Stimulated activated CD4-positive, alpha-beta T cell treated with anti-CD3 and anti-CD28 coated beads, Interleukin-12 subunit alpha, Interleukin-12 subunit beta, amount 100 ng/mL, for 24 hours (primary cell): Measurements from ENCODE around the gene GABRB2.
"Not testable (repeated sequence)": the region's sequence is repeated elsewhere in the genome, so short reads cannot be mapped to it uniquely, and the experiment has no call there.

ENCODE experiments used
- DNase-seq, 2 experiments: peaks; one replicate each; pipeline ENCODE4 v3.0.0-alpha.2; 2020; ENCODE audit warnings: low read depth in 2 of 2

Gene GABRB2

DNA sequence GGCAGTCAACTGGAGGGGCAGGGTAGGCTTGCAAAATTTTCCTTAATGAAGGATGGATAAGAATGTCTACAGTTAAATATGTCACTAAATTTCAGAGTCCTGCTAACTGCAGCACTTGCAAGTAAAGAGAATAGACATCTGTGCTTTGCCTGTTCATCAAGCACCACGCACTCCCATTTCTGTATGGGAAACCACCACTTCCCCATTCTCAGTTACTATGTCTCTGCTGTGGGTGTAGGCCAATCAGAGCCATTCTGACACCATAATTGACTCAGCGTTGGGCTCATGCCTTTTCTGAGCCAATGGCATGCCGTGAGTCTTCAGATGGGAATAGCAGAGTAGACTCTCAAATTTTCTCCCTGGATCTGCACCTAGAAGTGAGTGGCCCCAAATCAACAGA lies 247.5 kb downstream of the GABRB2 start:
- DNase-seq: no peak

DNA sequence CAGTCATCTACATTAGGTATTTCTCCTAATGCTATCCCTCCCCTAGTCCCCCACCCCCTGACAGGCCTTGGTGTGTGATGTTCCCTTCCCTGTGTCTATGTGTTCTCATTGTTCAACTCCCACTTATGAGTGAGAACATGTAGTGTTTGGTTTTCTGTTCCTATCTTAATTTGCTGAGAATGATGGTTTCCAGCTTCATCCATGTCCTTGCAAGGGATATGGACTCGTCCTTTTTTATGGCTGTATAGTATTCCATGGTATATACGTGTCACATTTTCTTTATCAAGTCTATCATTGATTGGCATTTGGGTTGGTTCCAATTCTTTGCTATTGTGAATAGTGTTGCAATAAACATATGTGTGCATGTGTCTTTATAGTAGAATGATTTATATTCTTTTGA lies 249.1 kb downstream of the GABRB2 start:
- DNase-seq: not testable (repeated sequence)

- DNase-seq: no peak
These were observed 250.7 kb downstream of the GABRB2 start for GRCh38 chr5:161295721-161296250.

DNA sequence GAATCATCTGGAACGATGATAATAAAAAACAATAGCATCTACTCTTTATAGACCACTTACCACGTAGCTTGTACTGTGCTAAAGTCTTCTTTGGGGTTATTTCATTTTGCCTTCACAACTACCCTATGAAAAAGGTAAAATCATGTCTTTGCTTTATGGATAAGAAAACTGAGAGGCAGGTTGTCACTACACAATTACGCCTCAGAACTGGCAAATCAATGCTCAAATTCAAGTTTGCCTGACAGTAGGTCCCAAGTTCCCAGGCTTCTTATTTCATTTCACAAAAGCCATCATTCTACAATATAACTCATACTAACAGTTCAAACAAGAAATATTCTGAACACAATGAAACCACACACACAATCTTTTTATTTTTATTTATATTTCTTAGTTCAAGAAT lies 258.5 kb downstream of the GABRB2 start:
- no peak for DNase-seq

DNA sequence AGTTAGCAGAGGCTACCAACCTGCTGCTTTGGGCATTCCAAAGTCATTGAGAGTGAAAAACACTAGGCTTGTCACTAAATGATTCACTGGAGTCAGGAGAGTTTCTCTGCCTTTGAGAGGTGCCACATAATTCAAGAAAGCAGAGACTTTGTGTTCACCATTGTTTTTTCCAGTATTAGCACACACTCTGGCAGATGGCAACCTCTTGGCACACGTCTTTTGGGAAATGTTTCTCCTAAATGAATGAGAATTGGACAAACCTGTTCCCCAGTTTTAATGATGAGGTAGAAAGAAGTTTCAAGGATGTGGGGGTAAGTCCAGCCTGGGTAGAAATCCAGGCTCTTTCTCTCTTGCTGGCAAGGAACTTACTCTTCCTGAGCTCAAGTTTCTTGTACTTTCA lies 259.1 kb downstream of the GABRB2 start:
- DNase-seq: no peak

DNA sequence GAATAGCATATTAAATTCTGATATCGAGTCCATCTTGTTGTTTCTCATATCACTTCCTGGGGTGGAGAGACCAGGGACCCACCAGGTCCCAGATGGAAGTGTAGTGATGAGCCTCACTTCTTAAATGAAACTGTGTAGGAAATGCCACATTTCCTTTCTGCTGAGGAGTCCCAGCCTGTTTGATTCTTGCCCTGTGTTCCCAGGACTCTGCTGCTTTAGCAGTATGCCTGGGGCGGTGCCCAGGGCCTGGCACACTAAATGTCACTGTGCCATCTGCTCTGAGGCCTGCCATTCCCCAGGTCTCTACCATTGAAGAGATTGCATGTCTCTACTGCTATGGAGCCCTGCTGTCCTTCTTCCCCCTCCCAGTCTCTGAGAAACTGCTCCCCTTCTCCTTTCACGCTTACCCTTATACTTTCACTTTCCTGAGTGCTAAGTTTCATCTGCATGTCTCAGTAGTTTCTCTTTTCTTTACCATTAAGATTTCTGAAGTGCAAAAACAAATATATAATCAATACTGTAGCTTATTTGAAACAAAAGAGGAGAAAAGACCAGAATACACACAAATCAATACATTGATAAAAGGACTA lies 260.4 kb downstream of the GABRB2 start:
- no peak for DNase-seq

GRCh38 chr5:161284445-161284844 lies 262.1 kb downstream of the GABRB2 start:
- DNase-seq: no peak

GRCh38 chr5:161283296-161283695 lies 263.2 kb downstream of the GABRB2 start:
- no peak for DNase-seq

DNA sequence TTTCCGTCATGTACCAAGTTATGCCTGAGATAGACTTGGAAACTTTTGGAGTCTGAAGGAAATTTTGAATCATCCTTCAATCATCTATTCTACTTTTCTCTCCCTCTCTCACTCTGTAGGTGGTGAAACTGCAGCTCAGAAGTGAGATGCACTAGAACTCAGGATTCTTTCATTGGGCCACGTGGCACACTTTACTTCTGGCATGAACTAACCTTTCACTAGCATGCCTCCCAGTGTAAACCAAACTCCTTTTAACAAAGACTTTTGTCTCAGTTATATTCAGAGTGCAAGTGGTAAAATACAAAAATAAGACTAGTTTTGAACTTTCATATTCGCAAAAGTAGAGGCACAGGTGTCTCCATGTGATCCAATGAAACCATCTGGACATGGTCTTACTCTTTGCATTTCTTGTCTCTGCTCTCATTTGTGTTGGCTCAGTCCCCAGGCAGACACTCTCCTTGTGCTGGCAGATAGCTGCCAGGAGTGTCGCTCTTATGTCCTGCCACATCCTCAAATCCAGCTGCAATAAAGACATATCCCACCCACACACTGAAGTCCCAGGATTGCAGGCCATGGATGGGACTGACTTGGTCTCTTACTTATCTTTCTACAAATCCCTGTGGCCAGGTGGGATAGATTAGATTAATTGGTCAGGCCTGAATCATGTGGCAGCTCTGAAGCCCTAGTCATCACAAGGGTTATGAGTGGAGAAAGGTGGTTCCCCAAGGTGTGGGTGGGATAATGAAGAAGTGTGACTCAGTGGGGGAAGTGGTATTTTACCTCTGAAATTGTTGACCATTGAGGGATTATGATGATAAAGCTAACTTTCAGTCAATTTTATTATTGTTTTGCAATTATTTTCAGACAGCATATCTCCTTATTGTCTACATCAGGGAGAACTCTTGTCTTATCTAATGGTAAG lies 267.5 kb downstream of the GABRB2 start:
- no peak for DNase-seq

- DNase-seq: no peak
These were observed 269.5 kb downstream of the GABRB2 start for GRCh38 chr5:161277011-161277410.

DNA sequence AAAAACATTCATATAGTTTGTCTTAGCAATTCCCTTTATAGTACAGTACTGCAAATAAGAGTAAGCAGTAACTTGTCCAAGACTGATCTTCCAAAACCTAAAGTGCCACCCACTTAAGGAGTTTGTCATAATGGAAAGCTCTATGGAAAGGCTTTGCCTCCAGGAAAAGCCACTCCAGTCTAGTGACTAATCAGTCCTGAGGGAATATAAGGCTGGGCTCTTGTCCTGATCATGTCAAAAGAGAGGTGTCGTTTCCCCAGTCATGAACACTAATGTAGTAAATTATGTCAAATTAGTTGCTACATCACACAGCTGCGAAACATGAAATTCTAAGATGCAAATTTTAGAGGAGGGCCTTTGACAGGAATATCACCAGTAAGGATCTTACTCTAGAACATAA lies 271.6 kb downstream of the GABRB2 start:
- no peak for DNase-seq

- DNase-seq: no peak
These were observed 273.1 kb downstream of the GABRB2 start for GRCh38 chr5:161273410-161273809.

- no peak for DNase-seq
These were observed 274.7 kb downstream of the GABRB2 start for GRCh38 chr5:161271816-161272215.

- no peak for DNase-seq
These were observed 277.4 kb downstream of the GABRB2 start for GRCh38 chr5:161269125-161269524.

DNA sequence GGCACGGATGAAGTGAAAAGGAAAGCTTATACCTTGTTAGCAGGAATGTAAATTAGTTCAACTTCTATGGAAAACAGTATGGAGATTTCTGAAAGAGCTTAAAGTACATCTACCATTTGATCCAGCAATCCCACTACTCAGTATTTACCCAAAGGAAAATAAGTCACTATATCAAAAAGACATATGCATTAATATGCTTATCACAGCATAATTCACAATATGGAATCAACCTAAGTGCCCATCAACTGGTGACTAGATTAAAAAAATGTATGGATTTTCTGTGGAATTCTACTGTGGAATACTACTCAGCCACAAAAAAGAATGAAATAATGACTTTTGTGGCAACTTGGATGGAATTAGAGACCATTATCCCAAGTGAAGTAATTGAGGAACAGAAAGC lies 279.6 kb downstream of the GABRB2 start:
- no peak for DNase-seq

- DNase-seq: no peak
These were observed 281.5 kb downstream of the GABRB2 start for GRCh38 chr5:161265006-161265405.

DNA sequence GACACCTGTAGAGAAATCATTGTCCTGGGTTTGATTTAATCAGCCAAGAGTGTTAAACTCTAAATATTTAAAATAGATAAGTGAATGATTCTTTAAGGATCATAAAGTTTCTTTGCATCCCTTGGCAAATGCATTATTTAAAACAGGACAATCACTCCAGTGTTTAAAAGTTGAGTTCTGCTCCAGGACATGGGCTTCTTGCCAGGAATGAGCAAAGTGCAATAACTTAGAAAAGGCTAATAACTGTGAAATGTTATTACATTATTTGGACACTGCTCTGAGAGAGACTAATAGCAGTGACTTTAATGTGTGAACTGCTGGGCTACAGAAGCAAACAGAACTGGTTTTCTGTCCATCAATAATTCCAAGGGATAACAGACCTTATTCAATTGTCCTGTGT lies 283.3 kb downstream of the GABRB2 start:
- DNase-seq: no peak

GRCh38 chr5:161261668-161262323 lies 284.7 kb downstream of the GABRB2 start:
- DNase-seq: no peak

GRCh38 chr5:161258438-161258837 lies 288.1 kb downstream of the GABRB2 start:
- DNase-seq: no peak

DNA sequence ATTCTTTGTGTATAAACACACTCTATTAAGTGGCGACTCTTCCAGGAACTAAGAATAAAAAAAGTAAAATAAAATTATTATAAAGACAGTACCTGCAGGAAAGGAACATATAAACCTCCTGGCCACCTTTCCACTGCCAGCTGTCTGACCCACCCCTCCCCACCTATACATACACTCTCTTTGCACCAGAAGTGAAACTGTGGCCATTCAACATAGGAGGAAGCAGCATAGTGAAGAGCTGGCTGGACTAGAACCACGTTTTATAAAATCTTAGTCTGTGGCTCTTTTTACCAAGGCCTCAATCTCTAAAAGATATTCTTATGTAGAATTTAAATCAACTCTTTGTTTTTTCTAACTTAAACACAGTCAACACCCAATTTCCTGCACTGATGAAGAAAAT lies 289.6 kb downstream of the GABRB2 start:
- DNase-seq: no peak

- DNase-seq: not testable (repeated sequence)
These were observed 293.6 kb downstream of the GABRB2 start for GRCh38 chr5:161252955-161253354.

GRCh38 chr5:161246749-161247148 lies 299.8 kb downstream of the GABRB2 start:
- DNase-seq: no peak

GRCh38 chr5:161245846-161246245 lies 300.7 kb downstream of the GABRB2 start:
- not testable (repeated sequence) for DNase-seq
